Measurements from ENCODE around the gene FBP2.

DNA sequence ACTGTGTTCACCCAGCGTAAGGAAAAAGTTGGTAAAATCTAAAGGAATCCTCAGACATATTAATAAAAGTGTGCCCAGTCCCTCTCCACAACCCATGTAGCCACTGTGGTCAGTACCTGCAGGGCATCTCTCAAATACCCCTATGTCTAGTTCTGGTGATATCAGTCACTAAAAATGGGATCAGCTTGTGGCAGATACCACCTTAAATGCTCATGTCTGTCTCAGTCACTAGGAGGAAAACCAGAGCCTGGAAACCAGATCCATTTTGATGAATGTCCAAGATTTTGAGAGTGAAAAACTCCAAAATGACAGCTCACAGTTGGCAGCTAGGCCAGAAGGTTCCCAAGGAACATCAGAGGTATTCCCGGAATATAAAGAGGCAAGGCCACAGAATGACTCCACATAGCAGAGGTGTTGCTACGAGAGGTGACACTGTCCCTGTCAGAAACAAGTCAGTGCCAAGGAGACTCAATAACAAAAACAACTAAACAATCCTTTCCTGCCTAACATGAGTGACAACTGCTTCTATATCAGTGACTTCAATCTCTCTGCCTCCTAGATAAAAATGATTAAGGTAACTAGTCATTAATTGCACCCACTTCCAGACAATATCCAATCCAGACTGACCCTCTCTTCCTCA lies 25.3 kb downstream of the FBP2 start:
- TF ChIP-seq, protein P1, sequence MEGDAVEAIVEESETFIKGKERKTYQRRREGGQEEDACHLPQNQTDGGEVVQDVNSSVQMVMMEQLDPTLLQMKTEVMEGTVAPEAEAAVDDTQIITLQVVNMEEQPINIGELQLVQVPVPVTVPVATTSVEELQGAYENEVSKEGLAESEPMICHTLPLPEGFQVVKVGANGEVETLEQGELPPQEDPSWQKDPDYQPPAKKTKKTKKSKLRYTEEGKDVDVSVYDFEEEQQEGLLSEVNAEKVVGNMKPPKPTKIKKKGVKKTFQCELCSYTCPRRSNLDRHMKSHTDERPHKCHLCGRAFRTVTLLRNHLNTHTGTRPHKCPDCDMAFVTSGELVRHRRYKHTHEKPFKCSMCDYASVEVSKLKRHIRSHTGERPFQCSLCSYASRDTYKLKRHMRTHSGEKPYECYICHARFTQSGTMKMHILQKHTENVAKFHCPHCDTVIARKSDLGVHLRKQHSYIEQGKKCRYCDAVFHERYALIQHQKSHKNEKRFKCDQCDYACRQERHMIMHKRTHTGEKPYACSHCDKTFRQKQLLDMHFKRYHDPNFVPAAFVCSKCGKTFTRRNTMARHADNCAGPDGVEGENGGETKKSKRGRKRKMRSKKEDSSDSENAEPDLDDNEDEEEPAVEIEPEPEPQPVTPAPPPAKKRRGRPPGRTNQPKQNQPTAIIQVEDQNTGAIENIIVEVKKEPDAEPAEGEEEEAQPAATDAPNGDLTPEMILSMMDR (IDR thresholded peaks at IDR 0.05; ENCODE audit: low read depth, low read length, poor library complexity, severe bottlenecking) = no peak
- TF ChIP-seq EZH2phosphoT487 (IDR thresholded peaks at IDR 0.05; ENCODE audit: borderline replicate concordance, low read length) = no peak

All from DOHH2 (cell line).